HCT116 (cell line): ENCODE measurements around the gene CD248. TPM values are rescaled to one million over a fixed set of nuclear protein-coding genes. Genes with fewer than 3 reads are reported as not detected.
A peak's percentile ranks its signal among the peaks of the same experiment; 100 is the strongest.

Source experiments
- ATAC-seq: fragments of 200-7000 bp; cut with Tn5 transposase; 2 replicates; pipeline ENCODE4 v1.9.1; 2020; ENCODE audit warnings: mild to moderate bottlenecking, moderate library complexity
- BruUV-seq: library from RNA; stranded (reverse); fragments of 400-500 nt; replicated peaks from 2 replicates; lab custom pipeline; 2021; lab: Mats Ljungman, UMichigan
- CTCF ChIA-PET: fragments of 300-600 bp; sonication (Branson Sonifier 250); formaldehyde crosslinking; loops from one replicate; lab custom pipeline; 2021; ENCODE audit warnings: antibody characterized with exemption; lab: Charles Lee
- POLR2A ChIA-PET: fragments of 300-600, 350-600 bp; sonication (Branson Sonifier 250); formaldehyde crosslinking; loops from one replicate; lab custom pipeline; 2021; ENCODE audit warnings: antibody characterized with exemption; lab: Charles Lee
- RAD21 ChIA-PET, 2 experiments: fragments of 300-600 bp; sonication (Branson Sonifier 250); formaldehyde crosslinking; loops; one replicate each; lab custom pipeline; 2023; ENCODE audit warnings: low total read pairs in 2 of 2; ENCODE audit not compliant: uncharacterized antibody in 2 of 2, unreplicated experiment in 2 of 2, low non-redundant PET in 1 of 2; lab: Charles Lee
- DNase-seq: peaks from one replicate; pipeline ENCODE4 v3.0.0-alpha.2; 2010; ENCODE audit warnings: low read depth, low spot score
- H2AFZ ChIP-seq: fragments of 200-600 bp; shearing (Covaris generic), sonication (generic); 2 replicates; pipeline ENCODE4 v1.6.1; 2017; ENCODE audit warnings: low read depth, mixed run types, mixed read lengths, antibody characterized with exemption, low read length; ENCODE audit not compliant: poor library complexity, severe bottlenecking
- H3K27ac ChIP-seq: 2 replicates; pipeline ENCODE4 v1.5.1; 2012; ENCODE audit warnings: low read depth, low read length
- H3K27me3 ChIP-seq: fragments of 200-600 bp; sonication (generic); 2 replicates; pipeline ENCODE4 v1.6.1; 2016; ENCODE audit warnings: mixed run types, low read length, mixed read lengths; ENCODE audit not compliant: insufficient read depth
- H3K36me3 ChIP-seq, 2 experiments: fragments of 200-500 bp in 1 of 2; fragments of 200-600 bp in 1 of 2; sonication (Bioruptor generic) in 1 of 2; sonication (generic) in 1 of 2; 2 replicates each; pipeline versions ENCODE4 v1.5.1 to v1.6.1; 2014 to 2016; ENCODE audit warnings: low read length in 2 of 2, inconsistent platforms in 1 of 2, mixed read lengths in 1 of 2, mixed run types in 1 of 2; ENCODE audit not compliant: insufficient read depth in 2 of 2, control insufficient read depth in 1 of 2
- H3K4me1 ChIP-seq, 2 experiments: fragments of 200-600 bp in 1 of 2; sonication (generic) in 1 of 2; 2 replicates each; pipeline versions ENCODE4 v1.5.1 to v1.6.1; 2012 to 2017; ENCODE audit warnings: low read length in 2 of 2, inconsistent platforms in 1 of 2, mild to moderate bottlenecking in 1 of 2, mixed read lengths in 1 of 2, mixed run types in 1 of 2, moderate library complexity in 1 of 2; ENCODE audit not compliant: insufficient read depth in 2 of 2, control insufficient read depth in 1 of 2
- H3K4me2 ChIP-seq: fragments of 200-600 bp; sonication (generic); 2 replicates; pipeline ENCODE4 v1.6.1; 2017; ENCODE audit warnings: mixed run types, low read length, mixed read lengths
- H3K4me3 ChIP-seq, 2 experiments: fragments of 200-600 bp in 1 of 2; sonication (generic) in 1 of 2; replicated peaks in 1 of 2; 2 replicates each; pipeline ENCODE4 v1.5.1; 2011 to 2016; ENCODE audit warnings: low read length in 2 of 2, control low read depth in 1 of 2, low read depth in 1 of 2, mild to moderate bottlenecking in 1 of 2, mixed read lengths in 1 of 2, mixed run types in 1 of 2
- H3K79me2 ChIP-seq: fragments of 200-600 bp; sonication (generic); 2 replicates; pipeline ENCODE4 v1.6.1; 2017; ENCODE audit warnings: mild to moderate bottlenecking, mixed run types, low read length, moderate library complexity, mixed read lengths; ENCODE audit not compliant: insufficient read depth
- H3K9ac ChIP-seq: fragments of 200-600 bp; sonication (generic); 2 replicates; pipeline ENCODE4 v1.6.1; 2016; ENCODE audit warnings: low read length, mixed read lengths
- H3K9me2 ChIP-seq: fragments of 200-600 bp; sonication (generic), shearing (Covaris generic); 2 replicates; pipeline ENCODE4 v1.6.1; 2017; ENCODE audit warnings: mixed run types, mild to moderate bottlenecking, moderate library complexity; ENCODE audit not compliant: insufficient read depth
- H3K9me3 ChIP-seq, 2 experiments: fragments of 200-500 bp in 1 of 2; fragments of 200-600 bp in 1 of 2; sonication (Bioruptor generic) in 1 of 2; sonication (generic) in 1 of 2; 2 replicates each; pipeline ENCODE4 v1.6.1; 2014 to 2017; ENCODE audit warnings: low read length in 2 of 2, mixed read lengths in 2 of 2, inconsistent platforms in 1 of 2, low read depth in 1 of 2, mild to moderate bottlenecking in 1 of 2, mixed run types in 1 of 2, moderate library complexity in 1 of 2; ENCODE audit not compliant: control insufficient read depth in 1 of 2, insufficient read depth in 1 of 2
- H4K20me1 ChIP-seq: fragments of 200-600 bp; sonication (generic), shearing (Covaris generic); 2 replicates; pipeline ENCODE4 v1.6.1; 2017; ENCODE audit warnings: mixed run types, mild to moderate bottlenecking, moderate library complexity; ENCODE audit not compliant: insufficient read depth
- CEBPB ChIP-seq: IDR thresholded peaks from 2 replicates; pipeline ENCODE4 v1.6.1; 2012; ENCODE audit warnings: low read depth
- ELF1 ChIP-seq: IDR thresholded peaks from 2 replicates; pipeline ENCODE4 v1.6.1; 2012; ENCODE audit warnings: low read depth, borderline replicate concordance
- EZH2 ChIP-seq: fragments of 200-600 bp; sonication (generic); IDR thresholded peaks from 2 replicates; pipeline ENCODE4 v1.6.1; 2017; ENCODE audit warnings: antibody characterized with exemption, mixed run types
- EZH2phosphoT487 ChIP-seq: fragments of 200-600 bp; IDR thresholded peaks from 2 replicates; pipeline ENCODE4 v1.6.1; 2018; ENCODE audit warnings: antibody characterized with exemption, borderline replicate concordance
- POLR2AphosphoS5 ChIP-seq: IDR thresholded peaks from 2 replicates; pipeline ENCODE4 v1.6.1; 2011; ENCODE audit warnings: mild to moderate bottlenecking, low read depth, low read length, moderate library complexity
- SIN3A ChIP-seq: IDR thresholded peaks from 2 replicates; pipeline ENCODE4 v1.6.1; 2012; ENCODE audit warnings: low read depth
- SP1 ChIP-seq: IDR thresholded peaks from 2 replicates; pipeline ENCODE4 v1.6.1; 2012; ENCODE audit warnings: low read depth
- SRF ChIP-seq: IDR thresholded peaks from 2 replicates; pipeline ENCODE4 v1.6.1; 2012; ENCODE audit warnings: low read depth
- TCF7L2 ChIP-seq: IDR thresholded peaks from 2 replicates; pipeline ENCODE4 v1.7.0; 2011; ENCODE audit warnings: borderline replicate concordance, inconsistent platforms; ENCODE audit not compliant: insufficient read depth, insufficient read length; ENCODE audit errors: extremely low read depth
- ZFX ChIP-seq: fragments of 450-650 bp; IDR thresholded peaks from 2 replicates; pipeline ENCODE4 v1.6.1; 2017
- ZNF274 ChIP-seq: fragments of 200-500 bp; sonication (Bioruptor generic); IDR thresholded peaks from 2 replicates; pipeline ENCODE4 v1.6.1; 2014; ENCODE audit warnings: mild to moderate bottlenecking, low read depth, low read length, inconsistent platforms
- intact Hi-C: fragments of 100-400 bp; cut with micrococcal nuclease; formaldehyde crosslinking; loops from 2 replicates; pipeline ENCODE4 v1.10.0; 2022
- total RNA-seq: library from RNA; stranded (reverse); gene quantifications from one replicate; pipeline ENCODE4 v1.2.1, GENCODE V29; 2021; ENCODE audit not compliant: unreplicated experiment
- TF ChIP-seq, protein P1 (sequence below): IDR thresholded peaks from 2 replicates; pipeline ENCODE4 v1.6.1; 2012
- TF ChIP-seq, protein P2 (sequence below): IDR thresholded peaks from 2 replicates; pipeline ENCODE4 v1.6.1; 2011; ENCODE audit warnings: mild to moderate bottlenecking, low read length, moderate library complexity; ENCODE audit not compliant: insufficient replicate concordance; ENCODE audit errors: extremely low read depth
- TF ChIP-seq, protein P3 (sequence below): IDR thresholded peaks from 2 replicates; pipeline ENCODE4 v1.6.1; 2012
- TF ChIP-seq, protein P4 (sequence below), 3 experiments: fragments of 200-600 bp in 1 of 3; sonication (generic) in 1 of 3; IDR thresholded peaks in 2 of 3; conservative IDR thresholded peaks in 1 of 3; 2 replicates each; pipeline ENCODE4 v1.5.1; 2012 to 2017; ENCODE audit warnings: low read depth in 2 of 3, low read length in 2 of 3, antibody characterized with exemption in 1 of 3, borderline replicate concordance in 1 of 3, control low read depth in 1 of 3, mild to moderate bottlenecking in 1 of 3, mixed read lengths in 1 of 3, mixed run types in 1 of 3, moderate library complexity in 1 of 3; ENCODE audit not compliant: insufficient read depth in 1 of 3

CD248 gene
- total RNA-seq, 1 experiment from 2014 or later = 0.32 TPM

DNA sequence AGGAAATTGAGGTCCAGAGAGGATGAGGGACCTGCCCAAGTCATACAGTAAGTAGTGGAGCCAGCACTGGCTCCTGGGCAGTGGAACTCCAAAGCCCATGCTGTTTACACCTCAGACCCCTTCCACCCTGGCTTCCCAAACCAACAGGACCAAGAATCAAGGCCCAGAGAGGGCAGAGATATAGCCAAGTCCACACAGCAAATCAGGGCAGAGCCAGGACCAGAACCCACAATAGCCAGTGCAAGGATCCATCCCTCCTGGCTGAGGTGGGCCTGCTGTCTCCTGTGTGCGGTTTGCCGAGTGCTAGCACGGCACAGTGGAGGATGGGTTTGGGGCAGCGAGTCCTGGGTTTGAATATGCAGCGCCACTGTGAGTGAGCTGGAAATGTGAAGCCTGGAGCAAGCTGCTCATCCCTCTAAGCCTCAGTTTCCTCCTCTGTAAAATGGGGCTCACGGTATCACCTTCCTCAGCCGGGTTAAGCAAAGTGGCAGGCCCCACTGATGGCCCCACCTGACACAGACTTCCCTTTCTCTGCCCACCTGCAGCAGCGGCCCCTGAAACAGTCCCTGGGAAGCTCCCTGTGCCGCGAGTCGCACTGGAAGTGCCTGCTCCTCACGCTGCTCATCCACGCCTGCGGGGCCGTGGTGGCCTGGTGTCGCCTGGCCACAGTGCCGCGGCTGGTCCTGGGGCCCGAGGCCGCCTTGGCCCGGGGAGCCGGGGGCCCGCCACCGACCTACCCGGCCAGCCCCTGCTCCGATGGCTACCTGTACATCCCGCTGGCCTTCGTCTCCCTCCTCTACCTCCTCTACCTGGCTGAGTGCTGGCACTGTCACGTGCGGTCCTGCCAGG lies 22.8 kb downstream of the CD248 start:
- ChIA-PET RAD21 (no interaction called here), CTCF (no interaction called here), POLR2A (no interaction called here)
- no peak overlapping the region for H3K4me3 ChIP-seq
- peaks cover 18 to 36% of the 10 kb centered on the region in 2 experiments for H3K4me1 ChIP-seq
- no TSS peak for BruUV-seq
- no peaks in the 10 kb centered on the region for H3K9me3 ChIP-seq
- H2AFZ ChIP-seq = no peak overlapping the region
- no peak overlapping the region for H3K4me2 ChIP-seq
- intact Hi-C loops = no loop called here
- ATAC-seq (no peak), DNase-seq (no peak)
- TF ChIP-seq CEBPB (no peak), EZH2phosphoT487 (no peak), SIN3A (no peak), POLR2AphosphoS5 (no peak)
- TF ChIP-seq, protein P1, sequence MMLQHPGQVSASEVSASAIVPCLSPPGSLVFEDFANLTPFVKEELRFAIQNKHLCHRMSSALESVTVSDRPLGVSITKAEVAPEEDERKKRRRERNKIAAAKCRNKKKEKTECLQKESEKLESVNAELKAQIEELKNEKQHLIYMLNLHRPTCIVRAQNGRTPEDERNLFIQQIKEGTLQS = no peak
- H3K27ac ChIP-seq = no peak overlapping the region
- no peaks in the 10 kb centered on the region for H3K9me2 ChIP-seq
- no peaks in the 10 kb centered on the region for H4K20me1 ChIP-seq
- H3K9ac ChIP-seq = no peak overlapping the region
- no peaks in the 10 kb centered on the region for H3K79me2 ChIP-seq
- no peaks in the 10 kb centered on the region for H3K27me3 ChIP-seq
- no peaks in the 10 kb centered on the region for H3K36me3 ChIP-seq

DNA sequence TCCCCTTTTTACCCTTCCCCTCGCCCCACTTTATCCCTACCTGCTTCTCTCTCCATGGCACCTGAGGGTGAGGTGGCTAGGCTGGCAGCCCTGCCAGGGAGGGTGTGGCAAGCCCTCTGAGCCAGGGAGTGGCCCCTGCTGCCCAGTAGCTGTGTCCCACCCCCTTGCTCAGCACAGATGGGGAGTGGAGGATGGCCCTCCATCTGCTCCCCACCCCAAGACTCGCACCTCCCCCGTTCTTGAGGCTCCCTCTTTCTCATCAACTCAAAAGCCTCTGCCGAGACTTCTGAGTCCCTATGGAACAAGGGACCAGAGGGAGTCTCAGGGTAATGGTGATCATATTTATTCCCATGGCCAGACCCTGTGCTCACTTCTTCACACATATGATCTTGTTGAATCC lies 23.5 kb downstream of the CD248 start:
- BruUV-seq = no TSS peak
- ATAC-seq (no peak), DNase-seq (no peak)
- TF ChIP-seq SP1 = no peak
- TF ChIP-seq ELF1 = no peak
- TF ChIP-seq, protein P2, sequence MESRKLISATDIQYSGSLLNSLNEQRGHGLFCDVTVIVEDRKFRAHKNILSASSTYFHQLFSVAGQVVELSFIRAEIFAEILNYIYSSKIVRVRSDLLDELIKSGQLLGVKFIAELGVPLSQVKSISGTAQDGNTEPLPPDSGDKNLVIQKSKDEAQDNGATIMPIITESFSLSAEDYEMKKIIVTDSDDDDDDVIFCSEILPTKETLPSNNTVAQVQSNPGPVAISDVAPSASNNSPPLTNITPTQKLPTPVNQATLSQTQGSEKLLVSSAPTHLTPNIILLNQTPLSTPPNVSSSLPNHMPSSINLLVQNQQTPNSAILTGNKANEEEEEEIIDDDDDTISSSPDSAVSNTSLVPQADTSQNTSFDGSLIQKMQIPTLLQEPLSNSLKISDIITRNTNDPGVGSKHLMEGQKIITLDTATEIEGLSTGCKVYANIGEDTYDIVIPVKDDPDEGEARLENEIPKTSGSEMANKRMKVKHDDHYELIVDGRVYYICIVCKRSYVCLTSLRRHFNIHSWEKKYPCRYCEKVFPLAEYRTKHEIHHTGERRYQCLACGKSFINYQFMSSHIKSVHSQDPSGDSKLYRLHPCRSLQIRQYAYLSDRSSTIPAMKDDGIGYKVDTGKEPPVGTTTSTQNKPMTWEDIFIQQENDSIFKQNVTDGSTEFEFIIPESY = no peak
- no peak for TF ChIP-seq ZNF274
- TF ChIP-seq, protein P1 = no peak
- TF ChIP-seq TCF7L2 = no peak
- TF ChIP-seq, protein P3, sequence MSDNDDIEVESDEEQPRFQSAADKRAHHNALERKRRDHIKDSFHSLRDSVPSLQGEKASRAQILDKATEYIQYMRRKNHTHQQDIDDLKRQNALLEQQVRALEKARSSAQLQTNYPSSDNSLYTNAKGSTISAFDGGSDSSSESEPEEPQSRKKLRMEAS = no peak
- no peak for TF ChIP-seq SIN3A
- TF ChIP-seq ZFX = no peak
- no peak for TF ChIP-seq SRF
- no peak for TF ChIP-seq EZH2
- TF ChIP-seq, protein P4, sequence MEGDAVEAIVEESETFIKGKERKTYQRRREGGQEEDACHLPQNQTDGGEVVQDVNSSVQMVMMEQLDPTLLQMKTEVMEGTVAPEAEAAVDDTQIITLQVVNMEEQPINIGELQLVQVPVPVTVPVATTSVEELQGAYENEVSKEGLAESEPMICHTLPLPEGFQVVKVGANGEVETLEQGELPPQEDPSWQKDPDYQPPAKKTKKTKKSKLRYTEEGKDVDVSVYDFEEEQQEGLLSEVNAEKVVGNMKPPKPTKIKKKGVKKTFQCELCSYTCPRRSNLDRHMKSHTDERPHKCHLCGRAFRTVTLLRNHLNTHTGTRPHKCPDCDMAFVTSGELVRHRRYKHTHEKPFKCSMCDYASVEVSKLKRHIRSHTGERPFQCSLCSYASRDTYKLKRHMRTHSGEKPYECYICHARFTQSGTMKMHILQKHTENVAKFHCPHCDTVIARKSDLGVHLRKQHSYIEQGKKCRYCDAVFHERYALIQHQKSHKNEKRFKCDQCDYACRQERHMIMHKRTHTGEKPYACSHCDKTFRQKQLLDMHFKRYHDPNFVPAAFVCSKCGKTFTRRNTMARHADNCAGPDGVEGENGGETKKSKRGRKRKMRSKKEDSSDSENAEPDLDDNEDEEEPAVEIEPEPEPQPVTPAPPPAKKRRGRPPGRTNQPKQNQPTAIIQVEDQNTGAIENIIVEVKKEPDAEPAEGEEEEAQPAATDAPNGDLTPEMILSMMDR (IDR thresholded peaks at IDR 0.05 in 2 of 3, conservative IDR thresholded peaks at IDR 0.05 in 1 of 3; ENCODE audit: borderline replicate concordance in 1 of 3, insufficient read depth in 1 of 3, low read depth in 2 of 3, low read length in 2 of 3) = no peak

More for the DNA sequence above, 23.5 kb downstream of the CD248 start:
- no peaks in the 10 kb centered on the region for H3K36me3 ChIP-seq
- intact Hi-C loops = no loop called here
- no peaks in the 10 kb centered on the region for H3K27me3 ChIP-seq
- RAD21 ChIA-PET = no interaction called here
- POLR2A ChIA-PET = no interaction called here
- H3K9me3 ChIP-seq = no peaks in the 10 kb centered on the region
- H3K4me3 ChIP-seq = no peak overlapping the region
- H2AFZ ChIP-seq = no peak overlapping the region
- H4K20me1 ChIP-seq = no peaks in the 10 kb centered on the region
- H3K9me2 ChIP-seq = no peaks in the 10 kb centered on the region
- no peak overlapping the region for H3K9ac ChIP-seq
- CTCF ChIA-PET = no interaction called here
- H3K27ac ChIP-seq = no peak overlapping the region
- peaks cover 18 to 36% of the 10 kb centered on the region in 2 experiments for H3K4me1 ChIP-seq
- H3K4me2 ChIP-seq = peak overlapping the region; percentile 99; the same call in 1 of the 2 replicates
- peaks cover 4% of the 10 kb centered on the region for H3K79me2 ChIP-seq
